A549 (cell line): ENCODE results near the gene LGMN. TPM values are rescaled to one million over a fixed set of nuclear protein-coding genes. Genes with fewer than 3 reads are reported as not detected.

Experiments
- ATAC-seq, 2 experiments: fragments of 200-7000 bp in 1 of 2; fragments of >200 bp in 1 of 2; cut with Nextera tagmentation in 1 of 2; cut with Tn5 transposase in 1 of 2; 3 replicates each; pipeline versions ENCODE4 v1.8.0 to v1.9.1; 2018 to 2020; ENCODE audit warnings: mild to moderate bottlenecking in 1 of 2, moderate library complexity in 1 of 2
- CTCF ChIA-PET: fragments of 300-600 bp; sonication (Branson Sonifier 250); formaldehyde crosslinking; extraction: SDS; loops from one replicate; lab custom pipeline; 2021; ENCODE audit warnings: antibody characterized with exemption, inconsistent platforms; lab: Yijun Ruan, JAX
- POLR2A ChIA-PET: fragments of 350-600 bp; formaldehyde crosslinking; extraction: SDS; loops from one replicate; lab custom pipeline; 2021; ENCODE audit warnings: antibody characterized with exemption, inconsistent platforms; lab: Yijun Ruan, JAX
- DNase-seq, 2 experiments: peaks; one replicate each; pipeline versions ENCODE4 v3.0.0 to v3.0.0-alpha.2; 2011 to 2016; ENCODE audit warnings: low read depth in 1 of 2, low spot score in 1 of 2
- FAIRE-seq: peaks from 2 replicates; lab custom pipeline; 2011; peaks lifted over from hg19 to GRCh38; lab: Jason Lieb, UNC
- H3K27ac ChIP-seq, 2 experiments: fragments of >200 bp; sonication (Bioruptor Twin); formaldehyde crosslinking; 3 replicates each; pipeline ENCODE4 v1.5.1; 2016 to 2017
- H3K4me1 ChIP-seq: fragments of >200 bp; sonication (Bioruptor Twin); formaldehyde crosslinking; 3 replicates; pipeline ENCODE4 v1.6.1; 2016
- H3K4me2 ChIP-seq: fragments of >200 bp; sonication (Bioruptor Twin); formaldehyde crosslinking; 3 replicates; pipeline ENCODE4 v1.6.1; 2016
- H3K4me3 ChIP-seq: fragments of >200 bp; sonication (Bioruptor Twin); formaldehyde crosslinking; 3 replicates; pipeline ENCODE4 v1.5.1; 2016
- H3K9me3 ChIP-seq: fragments of >200 bp; sonication (Bioruptor Twin); formaldehyde crosslinking; 3 replicates; pipeline ENCODE4 v1.6.1; 2016
- BCL3 ChIP-seq: fragments of >200 bp; sonication (Bioruptor Twin); formaldehyde crosslinking; IDR thresholded peaks from 3 replicates; pipeline ENCODE4 v1.6.1; 2016
- CBX8 ChIP-seq: fragments of 200-600 bp; sonication (generic); IDR thresholded peaks from 2 replicates; pipeline ENCODE4 v1.6.1; 2016
- CHD2 ChIP-seq: fragments of 150-350 bp; IDR thresholded peaks from 2 replicates; pipeline ENCODE4 v1.6.1; 2014; ENCODE audit warnings: low read length; ENCODE audit not compliant: partially characterized antibody
- CTCF ChIP-seq: fragments of >200 bp; sonication (Bioruptor Twin); formaldehyde crosslinking; IDR thresholded peaks from 3 replicates; pipeline ENCODE4 v1.5.1; 2016
- ELK1 ChIP-seq: fragments of 150-350 bp; IDR thresholded peaks from 2 replicates; pipeline ENCODE4 v1.6.1; 2014; ENCODE audit warnings: low read depth, mild to moderate bottlenecking, low read length
- ESRRA ChIP-seq: fragments of 150-350 bp; IDR thresholded peaks from 2 replicates; pipeline ENCODE4 v1.6.1; 2014; ENCODE audit warnings: mild to moderate bottlenecking, low read length, borderline replicate concordance
- FOSL2 ChIP-seq, 2 experiments: fragments of 450-650 bp in 1 of 2; fragments of >200 bp in 1 of 2; sonication (Bioruptor Twin) in 1 of 2; formaldehyde crosslinking; IDR thresholded peaks; 2 replicates each; pipeline versions ENCODE4 v1.5.0 to v1.6.1; 2016 to 2020; ENCODE audit warnings: mild to moderate bottlenecking in 1 of 2, moderate library complexity in 1 of 2
- FOXS1 ChIP-seq: fragments of 250-450 bp; sonication (Bioruptor Pico); IDR thresholded peaks from 2 replicates; pipeline ENCODE4 v1.5.0; 2020; ENCODE audit warnings: mild to moderate bottlenecking, moderate library complexity
- HMGXB4 ChIP-seq: fragments of 250-450 bp; sonication (Bioruptor Pico); IDR thresholded peaks from 2 replicates; pipeline ENCODE4 v1.5.0; 2021; ENCODE audit warnings: mild to moderate bottlenecking, moderate library complexity, borderline replicate concordance
- HOXA7 ChIP-seq: fragments of 250-450 bp; sonication (Bioruptor Pico); IDR thresholded peaks from 2 replicates; pipeline ENCODE4 v1.5.0; 2020; ENCODE audit warnings: mild to moderate bottlenecking, moderate library complexity
- HOXB5 ChIP-seq: fragments of 250-450 bp; sonication (Bioruptor Pico); IDR thresholded peaks from 2 replicates; pipeline ENCODE4 v1.5.0; 2020; ENCODE audit warnings: mild to moderate bottlenecking, moderate library complexity
- JUN ChIP-seq, 2 experiments: fragments of >200 bp; sonication (Bioruptor Twin); formaldehyde crosslinking; IDR thresholded peaks; 2 replicates in 1 of 2; 3 replicates in 1 of 2; pipeline ENCODE4 v1.6.1; 2016 to 2017
- NR3C1 ChIP-seq: fragments of >200 bp; sonication (Bioruptor Twin); formaldehyde crosslinking; IDR thresholded peaks from 3 replicates; pipeline ENCODE4 v1.6.1; 2017
- RAD21 ChIP-seq, 2 experiments: fragments of >200 bp in 1 of 2; sonication (Bioruptor Twin) in 1 of 2; formaldehyde crosslinking in 1 of 2; IDR thresholded peaks in 1 of 2; conservative IDR thresholded peaks in 1 of 2; 2 replicates in 1 of 2; 3 replicates in 1 of 2; pipeline ENCODE4 v1.6.1; 2012 to 2018; ENCODE audit warnings: inconsistent platforms in 1 of 2
- RARB ChIP-seq: fragments of 250-450 bp; sonication (Bioruptor Pico); IDR thresholded peaks from 2 replicates; pipeline ENCODE4 v1.8.0; 2021; ENCODE audit warnings: mild to moderate bottlenecking, moderate library complexity
- RFX5 ChIP-seq: fragments of 450-650 bp; IDR thresholded peaks from 2 replicates; pipeline ENCODE4 v1.7.1; 2014; ENCODE audit warnings: antibody characterized with exemption, mild to moderate bottlenecking, moderate library complexity
- SMC3 ChIP-seq: fragments of >200 bp; sonication (Bioruptor Twin); formaldehyde crosslinking; IDR thresholded peaks from 3 replicates; pipeline ENCODE4 v1.6.1; 2018; ENCODE audit warnings: inconsistent platforms
- SREBF2 ChIP-seq: fragments of 450-650 bp; IDR thresholded peaks from 2 replicates; pipeline ENCODE4 v1.6.1; 2014; ENCODE audit warnings: mild to moderate bottlenecking, moderate library complexity
- ZC3H11A ChIP-seq: fragments of 450-650 bp; IDR thresholded peaks from 2 replicates; pipeline ENCODE4 v1.6.1; 2014; ENCODE audit warnings: antibody characterized with exemption, mild to moderate bottlenecking
- WGBS: methylation state at CpG from one replicate; pipeline ENCODE4 v1.1.6; 2017; ENCODE audit errors: missing lambda C conversion rate; 5-methylcytosine and 5-hydroxymethylcytosine counted together
- polyA plus RNA-seq, 4 experiments: library from polyadenylated mRNA; depleted of rRNA in 3 of 4; stranded (reverse); fragments of >200 nt; fragmentation: RNase III in 1 of 4; extraction: RNeasy Plus Mini Kit Qiagen cat#74134 plus additional on column Dnase treatment in 1 of 4; gene quantifications; 2 replicates in 3 of 4; 3 replicates in 1 of 4; pipeline ENCODE4 v1.2.3, GENCODE V29; 2011 to 2017

The LGMN gene
- polyA plus RNA-seq, 2 of the 4 experiments (the other 2 are of a cell fraction): 70.4 to 106 TPM

- DNase-seq (no peak), FAIRE-seq (no peak), ATAC-seq (no peak)
- Histone ChIP-seq H3K4me3 (no peak overlapping the region), H3K27ac (no peak overlapping the region), H3K4me2 (no peak overlapping the region), H3K9me3 (no peaks in the 10 kb centered on the region), H3K4me1 (peaks cover 8% of the 10 kb centered on the region; the same call in 2 of the 3 replicates)
- ChIA-PET CTCF (interaction anchor here (1.4 kb wide), 1 partner anchor 79 kb away, joined by 4 read pairs; no protein-coding TSS in a partner anchor), POLR2A (no interaction called here)
- no peak for TF ChIP-seq FOSL2 (IDR thresholded peaks at IDR 0.05)
- TF ChIP-seq FOSL2 (CRISPR knock-in tag; IDR thresholded peaks at IDR 0.05): no peak
- TF ChIP-seq JUN (IDR thresholded peaks at IDR 0.05): no peak
- no peak for TF ChIP-seq RAD21 (conservative IDR thresholded peaks at IDR 0.05 in 1 of 2, IDR thresholded peaks at IDR 0.05 in 1 of 2)
- TF ChIP-seq CHD2: no peak
- TF ChIP-seq NR3C1: no peak
- TF ChIP-seq HOXA7: no peak
- no peak for TF ChIP-seq ELK1
- no peak for TF ChIP-seq BCL3
- TF ChIP-seq FOXS1: no peak
- TF ChIP-seq HMGXB4 (CRISPR knock-in tag): no peak
- no peak for TF ChIP-seq SMC3
- no peak for TF ChIP-seq HOXB5 (CRISPR knock-in tag)
- no peak for TF ChIP-seq SREBF2
- TF ChIP-seq ZC3H11A: no peak
- 95% methylated on average over 10 of the region's 11 CpGs for WGBS
These were observed 43.6 kb downstream of the LGMN start for GRCh38 chr14:92704821-92705220.

GRCh38 chr14:92704036-92704804, 44.2 kb downstream of the LGMN start:
- Histone ChIP-seq H3K4me3 (no peak overlapping the region), H3K4me2 (no peak overlapping the region), H3K27ac (no peak overlapping the region), H3K4me1 (peaks cover 8% of the 10 kb centered on the region; the same call in 2 of the 3 replicates), H3K9me3 (no peaks in the 10 kb centered on the region)
- TF ChIP-seq ESRRA: no peak
- TF ChIP-seq ZC3H11A: no peak
- no peak for TF ChIP-seq CTCF
- no peak for TF ChIP-seq CBX8
- no peak for TF ChIP-seq RFX5
- TF ChIP-seq CHD2: no peak
- no peak for TF ChIP-seq RARB (CRISPR knock-in tag)
- ATAC-seq (no peak), DNase-seq (no peak), FAIRE-seq (no peak)
- ChIA-PET POLR2A (no interaction called here), CTCF (interaction anchor here (1.0 to 2.0 kb wide), 4 partner anchors 11 to 79 kb away, joined by 3 to 8 read pairs (median 4); no protein-coding TSS in a partner anchor)
- WGBS: 93% methylated on average over 23 of the region's 23 CpGs
